Activated T-cell treated with anti-CD3 and anti-CD28 coated beads for 24 hours (primary cell): ENCODE measurements around the gene VIPR2.

Experiments
- DNase-seq: peaks from one replicate; pipeline ENCODE4 v3.0.0-alpha.2; 2020; ENCODE audit warnings: low read depth

The VIPR2 gene

DNA sequence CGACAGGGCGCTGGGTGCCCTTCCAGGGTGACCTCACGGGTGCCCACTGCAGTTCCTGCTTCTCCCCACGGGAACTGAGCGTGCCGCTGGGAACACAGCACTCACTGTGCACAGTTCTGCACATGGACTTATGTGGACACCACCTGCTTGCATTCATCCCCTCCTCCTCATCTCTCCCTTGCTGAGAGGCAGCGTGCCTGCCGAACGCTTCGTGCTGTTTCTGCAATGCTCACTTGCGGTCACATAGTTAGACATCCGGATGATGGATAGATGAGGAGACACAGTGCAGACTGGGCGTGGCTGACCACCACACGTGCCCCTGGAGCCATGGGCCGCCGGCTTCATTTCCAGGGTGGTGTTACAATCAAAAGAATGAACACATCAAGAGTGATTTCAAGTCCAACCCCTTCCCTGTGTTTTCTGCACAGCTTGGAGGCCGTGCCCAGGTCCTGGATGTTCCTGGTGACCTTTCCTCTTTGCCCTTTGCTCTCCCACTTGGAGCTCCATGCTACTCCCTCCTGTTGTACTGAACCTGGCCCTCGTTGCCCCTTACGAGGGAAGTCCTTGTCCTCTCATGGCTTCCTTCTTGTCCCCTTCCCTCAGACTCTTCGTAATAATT lies 119.4 kb downstream of the VIPR2 start:
- DNase-seq = no peak

DNA sequence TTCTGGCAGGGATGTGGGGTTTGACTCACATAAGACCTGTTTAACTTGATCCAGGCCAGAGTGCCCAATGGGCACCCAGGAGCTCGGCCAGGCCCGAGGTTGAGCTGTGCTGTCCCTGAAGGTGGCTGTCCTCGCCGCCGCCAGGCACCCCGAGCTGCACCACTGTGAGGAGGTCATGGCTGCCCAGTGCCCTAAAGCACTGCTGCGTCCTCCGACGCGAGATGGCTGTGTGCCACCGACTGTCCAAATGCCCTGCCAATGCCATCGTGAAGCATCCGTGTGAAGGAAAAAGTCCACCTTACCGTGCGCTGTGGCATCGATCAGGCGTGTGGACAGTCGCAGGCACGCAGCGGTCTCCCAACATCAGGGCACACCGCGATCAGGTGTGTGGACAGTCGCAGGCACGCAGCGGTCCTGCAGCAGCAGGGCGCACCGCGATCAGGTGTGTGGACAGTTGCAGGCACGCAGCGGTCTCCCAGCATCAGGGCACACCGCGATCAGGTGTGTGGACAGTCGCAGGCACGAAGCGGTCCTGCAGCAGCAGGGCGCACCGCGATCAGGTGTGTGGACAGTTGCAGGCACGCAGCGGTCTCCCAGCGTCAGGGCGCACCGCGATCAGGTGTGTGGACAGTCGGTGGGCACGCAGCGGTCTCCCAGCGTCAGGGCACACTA lies 120.3 kb downstream of the VIPR2 start:
- no peak for DNase-seq

DNA sequence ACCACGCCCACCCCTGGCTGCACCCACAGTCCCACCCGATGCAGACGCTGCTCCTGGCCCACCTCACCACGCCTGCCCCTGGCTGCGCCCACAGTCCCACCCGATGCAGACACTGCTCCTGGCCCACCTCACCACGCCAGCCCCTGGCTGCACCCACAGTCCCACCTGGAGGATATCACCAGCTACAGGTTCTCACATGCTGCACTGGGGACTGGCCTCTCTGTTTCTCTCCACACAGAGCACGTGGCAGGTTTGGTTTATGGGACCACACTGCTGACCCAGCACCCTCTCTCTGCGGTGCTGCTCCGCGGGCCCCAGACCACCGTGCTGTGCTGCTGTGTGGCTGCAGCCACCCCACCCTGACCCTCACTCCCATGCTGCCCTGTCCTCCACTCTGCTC lies 120.9 kb downstream of the VIPR2 start:
- DNase-seq = no peak

DNA sequence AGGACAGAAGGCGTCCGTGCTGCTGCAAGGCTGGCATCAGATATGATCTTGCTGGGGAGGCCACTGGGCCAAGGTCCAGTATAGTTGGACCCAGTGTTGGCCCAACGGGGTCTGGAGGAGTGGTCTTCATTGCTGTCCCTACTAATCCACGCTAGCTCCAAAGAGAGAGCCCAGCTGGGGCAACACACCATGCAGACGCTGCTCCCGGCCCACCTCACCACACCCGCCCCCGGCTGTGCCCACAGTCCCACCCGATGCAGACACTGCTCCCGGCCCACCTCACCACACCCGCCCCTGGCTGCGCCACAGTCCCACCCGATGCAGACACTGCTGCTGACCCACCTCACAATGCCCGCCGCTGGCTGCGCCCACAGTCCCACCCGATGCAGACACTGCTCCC lies 121.5 kb downstream of the VIPR2 start:
- no peak for DNase-seq

DNA sequence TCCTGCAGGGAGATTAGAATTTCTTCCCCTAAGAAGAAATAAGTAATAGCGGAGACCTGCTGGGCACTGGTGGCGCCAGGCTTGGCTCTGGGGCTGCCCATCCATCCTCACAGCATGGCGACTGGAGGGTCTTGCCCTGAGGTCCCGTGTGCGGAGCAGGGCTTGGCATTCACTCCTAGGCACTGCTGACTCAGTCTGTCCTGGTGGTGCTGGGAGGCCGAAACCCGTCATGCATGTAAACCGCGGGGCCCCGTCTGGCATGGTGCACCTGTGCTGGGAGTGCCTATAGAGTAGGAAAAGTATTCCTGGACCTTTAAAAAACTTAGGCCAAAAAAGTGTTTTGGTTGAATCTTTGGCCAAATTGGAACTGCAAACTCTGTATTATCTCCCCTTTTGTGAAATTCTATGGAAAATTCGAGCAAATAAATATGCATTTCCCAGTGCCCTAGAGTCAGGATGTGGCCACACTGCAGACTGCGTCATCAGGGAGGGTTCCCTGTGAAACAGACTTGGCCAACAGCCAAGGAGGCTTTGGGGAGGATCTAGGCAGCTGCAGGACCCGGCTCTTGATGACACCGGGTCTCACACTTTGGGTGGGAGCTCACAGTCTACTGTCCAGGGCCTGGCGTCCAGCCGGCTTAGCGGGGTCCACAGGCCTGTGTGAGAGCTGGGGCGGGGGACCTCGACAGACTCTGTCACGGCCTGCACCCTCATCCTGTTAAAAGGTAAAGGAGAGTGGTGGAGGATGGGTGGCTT lies 122.3 kb downstream of the VIPR2 start:
- DNase-seq = no peak

DNA sequence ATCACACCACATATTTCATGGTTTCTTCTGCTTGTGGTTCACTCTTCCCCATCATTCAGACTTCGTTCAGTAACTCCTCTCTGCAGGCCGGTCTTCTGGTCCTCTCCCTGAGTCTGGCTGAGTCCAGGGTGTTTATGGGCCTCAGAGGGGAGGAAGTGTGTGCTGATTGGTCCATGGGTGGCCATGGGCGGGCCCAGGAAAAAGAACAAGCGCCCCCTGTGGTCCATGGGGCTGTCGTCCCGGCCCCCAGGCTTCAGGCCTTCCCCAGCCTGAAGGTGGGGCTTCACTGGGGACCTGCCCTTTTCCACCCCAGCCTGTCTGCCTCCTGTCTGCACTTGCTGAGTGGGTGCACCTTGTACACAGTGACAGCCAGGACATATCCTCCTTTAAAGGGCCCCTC lies 123.7 kb downstream of the VIPR2 start:
- no peak for DNase-seq

DNA sequence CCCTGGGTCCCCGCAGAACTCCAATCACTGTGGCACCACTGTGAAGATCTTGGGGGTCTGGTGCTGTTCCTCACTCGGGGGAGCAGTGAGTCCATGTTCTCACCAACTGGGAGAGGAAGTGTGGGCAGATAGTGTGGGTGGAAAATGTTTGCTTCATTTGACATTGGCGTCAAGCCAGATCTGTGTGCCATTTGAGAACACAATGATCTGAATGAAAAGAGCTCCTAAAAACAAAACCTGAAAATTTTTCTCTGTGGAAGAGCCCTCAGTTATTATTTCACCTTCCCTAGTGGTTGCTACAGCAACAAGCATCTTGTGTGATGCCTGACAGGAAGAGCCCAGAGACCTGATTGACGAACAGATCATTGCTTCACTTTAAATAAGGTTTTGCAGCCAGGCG lies 125.6 kb downstream of the VIPR2 start:
- DNase-seq = no peak

DNA sequence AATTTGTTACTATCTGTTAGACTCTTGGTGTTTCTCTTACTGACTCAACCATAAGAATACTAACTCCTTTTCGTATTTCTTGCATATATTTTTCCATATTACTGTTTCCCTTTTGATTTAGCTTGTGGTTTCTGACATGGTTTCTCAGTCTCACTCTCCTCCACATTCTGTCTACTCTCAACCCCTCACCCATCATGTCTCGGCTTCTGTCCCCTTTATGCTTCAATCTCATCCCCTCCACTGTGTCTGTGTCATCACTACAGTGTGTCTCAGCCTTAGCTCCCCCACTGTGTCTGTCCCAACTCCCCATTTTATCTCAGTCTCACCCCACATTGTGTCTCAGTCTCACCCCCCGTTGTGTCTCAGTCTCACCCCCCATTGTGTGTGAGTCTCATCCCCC lies 126.9 kb downstream of the VIPR2 start:
- no peak for DNase-seq

DNA sequence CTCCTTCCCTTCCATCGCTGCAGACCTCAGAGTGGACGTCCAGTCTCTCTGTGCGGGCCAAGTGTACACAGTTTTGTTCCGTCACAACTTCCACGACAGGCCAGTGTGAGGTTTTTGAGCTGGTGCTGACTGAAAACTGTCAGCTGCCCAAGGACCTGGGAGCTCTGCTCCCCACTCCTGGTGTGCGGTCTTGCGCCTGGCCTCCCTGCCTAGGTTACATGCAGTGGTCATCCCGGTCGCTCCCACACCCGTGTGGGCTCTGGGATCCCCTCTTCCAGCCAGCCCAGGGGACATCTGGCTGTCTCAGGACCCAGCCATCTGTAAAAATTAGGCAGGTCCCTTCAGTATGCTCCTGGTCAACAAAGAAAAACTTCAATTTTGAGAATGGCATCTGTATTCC lies 127.5 kb downstream of the VIPR2 start:
- no peak for DNase-seq

DNA sequence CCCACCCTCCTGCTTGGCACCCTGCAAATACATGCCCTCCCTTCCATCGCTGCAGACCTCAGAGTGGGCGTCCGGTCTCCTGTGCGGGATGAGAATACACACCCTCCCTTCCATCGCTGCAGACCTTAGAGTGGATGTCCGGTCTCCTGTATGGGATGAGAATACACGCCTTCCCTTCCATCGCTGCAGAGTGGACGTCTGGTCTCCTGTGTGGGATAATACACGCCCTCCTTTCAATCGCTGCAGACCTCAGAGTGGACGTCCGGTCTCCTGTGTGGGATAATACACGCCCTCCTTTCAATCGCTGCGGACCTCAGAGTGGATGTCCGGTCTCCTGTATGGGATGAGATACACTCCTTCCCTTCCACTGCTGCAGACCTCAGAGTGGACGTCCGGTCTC lies 128.1 kb downstream of the VIPR2 start:
- no peak for DNase-seq

DNA sequence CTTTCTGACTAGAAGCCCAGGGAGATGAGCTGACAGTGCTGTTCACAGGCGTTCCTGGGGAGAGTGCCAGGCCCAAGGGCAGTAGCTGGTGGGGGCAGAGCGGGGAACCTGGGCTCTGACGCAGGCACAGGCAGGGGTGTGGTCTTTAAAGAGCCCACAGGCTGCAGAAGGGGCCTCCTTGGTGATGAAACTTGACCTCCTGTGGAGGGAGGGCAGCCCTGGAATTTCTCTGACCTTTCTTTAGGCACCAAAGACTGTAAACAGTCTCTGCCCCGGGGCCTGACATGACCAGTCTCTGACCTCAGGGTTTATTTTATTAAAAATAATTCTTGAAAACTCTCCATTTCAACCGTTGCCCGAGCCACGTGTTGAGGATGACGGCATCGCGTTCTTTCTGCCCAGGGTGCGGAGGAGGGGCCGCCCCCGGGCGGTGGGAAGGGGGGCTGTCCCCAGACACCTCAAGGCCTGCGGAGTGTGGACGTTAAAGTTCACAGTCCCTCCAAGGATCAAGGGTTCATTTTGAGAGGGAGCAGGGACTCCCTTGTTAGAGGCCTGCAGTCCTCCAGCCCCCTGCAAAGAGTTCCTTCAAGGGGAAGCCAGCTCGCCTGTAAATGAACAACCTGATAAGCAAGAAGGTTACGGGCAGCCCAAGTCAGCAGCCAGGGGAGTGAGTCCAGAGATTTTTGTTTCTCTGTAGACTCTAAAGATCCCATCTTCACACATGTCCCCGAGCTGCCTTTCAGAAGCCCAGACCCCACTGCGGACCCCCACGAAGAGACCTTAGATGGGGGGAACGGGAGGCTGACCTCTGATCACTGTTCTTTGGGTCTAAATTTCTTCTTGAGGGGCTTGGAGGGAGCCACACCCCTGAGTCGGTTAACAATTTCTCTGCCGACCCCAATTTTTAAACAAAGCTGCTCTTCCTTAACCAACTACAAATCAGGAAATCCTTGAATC lies 128.9 kb downstream of the VIPR2 start:
- no peak for DNase-seq

DNA sequence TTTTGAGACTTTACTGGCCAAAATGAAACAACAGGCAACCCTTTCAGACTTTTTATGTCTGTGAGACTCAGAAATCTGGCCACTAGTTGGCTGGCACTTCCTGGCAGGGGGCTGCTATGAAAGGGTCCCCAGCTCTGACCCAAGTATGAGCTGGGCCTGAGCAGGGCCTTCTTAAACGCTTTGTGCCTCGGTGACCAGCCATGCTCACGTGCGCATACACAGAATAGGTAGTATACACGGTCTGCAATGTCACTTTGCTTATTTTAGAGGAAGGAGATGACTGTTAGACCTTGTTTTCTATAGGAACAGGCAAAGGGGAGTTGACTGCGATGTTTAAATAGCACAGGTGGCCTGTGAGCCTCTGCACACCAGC lies 129.6 kb downstream of the VIPR2 start:
- DNase-seq = no peak

DNA sequence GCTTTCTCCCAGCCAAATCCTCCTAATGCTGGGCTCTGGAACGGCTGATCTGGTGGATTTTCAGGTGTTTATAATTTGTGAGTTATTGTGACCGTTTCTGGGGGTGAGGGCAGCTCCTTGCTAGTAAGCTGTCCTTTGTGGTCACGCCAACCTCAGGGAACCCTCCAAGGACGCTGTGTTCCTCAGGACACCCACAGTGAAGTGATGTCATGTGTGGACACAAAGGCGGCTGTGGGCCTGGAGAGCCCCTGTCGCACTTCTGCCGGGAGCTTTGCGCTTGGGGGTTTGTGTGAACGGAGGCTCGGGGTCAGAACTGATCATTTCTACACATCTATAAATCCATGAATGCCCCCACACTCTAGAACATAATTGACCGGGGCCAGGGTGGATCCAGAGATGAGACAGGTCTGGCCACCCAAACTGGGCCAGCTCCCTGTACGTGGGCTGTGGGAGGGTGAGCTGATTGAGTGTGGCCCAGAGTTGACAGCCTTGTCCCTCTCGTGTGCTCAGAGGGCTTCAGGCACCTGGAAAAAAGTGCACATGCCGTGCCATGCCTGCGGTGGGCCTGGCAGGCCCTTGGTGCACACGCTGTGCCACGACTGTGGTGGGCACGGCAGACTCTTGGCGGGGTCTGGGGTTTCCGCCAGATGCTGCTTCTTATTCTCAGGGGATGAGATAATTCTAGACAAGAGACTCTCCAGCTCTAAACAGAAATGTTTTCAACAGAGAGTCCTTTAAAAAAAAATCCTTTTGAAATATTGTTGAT lies 130.2 kb downstream of the VIPR2 start:
- no peak for DNase-seq

DNA sequence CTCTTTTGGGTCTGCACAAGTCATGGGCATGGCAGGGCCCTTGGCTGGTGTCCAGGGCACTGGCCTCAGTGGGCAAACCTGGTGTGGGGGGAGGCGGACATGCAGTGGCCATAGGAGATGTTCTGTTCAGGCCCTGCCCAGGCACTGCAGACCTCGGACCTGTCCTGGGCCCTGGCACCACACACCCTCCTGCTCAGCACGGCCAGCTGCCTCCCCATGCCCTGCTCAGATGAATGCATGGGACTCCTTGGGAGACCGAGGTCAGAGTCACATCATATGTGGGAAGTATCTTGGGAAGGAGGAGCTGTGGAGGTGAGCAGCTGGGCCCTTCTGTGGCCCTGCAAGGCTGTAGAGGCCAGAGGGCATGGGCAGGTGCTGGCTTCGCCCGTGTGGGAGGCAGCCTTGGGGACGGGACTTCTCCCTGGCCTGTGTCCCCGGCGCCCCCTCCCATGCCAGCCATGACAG lies 130.8 kb downstream of the VIPR2 start:
- DNase-seq = no peak

DNA sequence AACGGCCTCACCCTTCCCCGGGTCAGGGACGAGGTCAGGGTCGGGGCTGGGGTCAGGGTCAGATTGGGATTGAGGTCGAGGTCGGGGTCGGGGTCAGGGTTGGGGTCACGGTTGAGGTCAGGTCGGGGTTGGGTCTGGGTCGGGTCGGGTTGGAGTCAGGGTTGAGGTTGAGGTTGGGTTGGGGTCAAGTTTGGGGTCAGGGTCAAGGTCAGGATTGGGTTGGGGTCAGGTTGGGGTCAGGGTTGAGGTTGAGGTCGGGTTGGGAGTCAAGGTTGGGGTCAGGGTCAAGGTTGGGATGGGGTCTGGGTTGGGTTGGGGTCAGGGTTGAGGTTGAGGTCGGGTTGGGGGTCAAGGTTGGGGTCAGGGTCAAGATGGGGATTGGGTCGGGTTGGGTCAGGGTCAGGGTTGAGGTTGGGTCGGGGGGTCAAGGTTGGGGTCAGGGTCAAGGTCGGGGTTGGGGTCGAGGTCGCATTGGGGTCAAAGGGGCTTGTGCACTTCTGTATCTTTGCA lies 131.4 kb downstream of the VIPR2 start:
- DNase-seq = no peak

DNA sequence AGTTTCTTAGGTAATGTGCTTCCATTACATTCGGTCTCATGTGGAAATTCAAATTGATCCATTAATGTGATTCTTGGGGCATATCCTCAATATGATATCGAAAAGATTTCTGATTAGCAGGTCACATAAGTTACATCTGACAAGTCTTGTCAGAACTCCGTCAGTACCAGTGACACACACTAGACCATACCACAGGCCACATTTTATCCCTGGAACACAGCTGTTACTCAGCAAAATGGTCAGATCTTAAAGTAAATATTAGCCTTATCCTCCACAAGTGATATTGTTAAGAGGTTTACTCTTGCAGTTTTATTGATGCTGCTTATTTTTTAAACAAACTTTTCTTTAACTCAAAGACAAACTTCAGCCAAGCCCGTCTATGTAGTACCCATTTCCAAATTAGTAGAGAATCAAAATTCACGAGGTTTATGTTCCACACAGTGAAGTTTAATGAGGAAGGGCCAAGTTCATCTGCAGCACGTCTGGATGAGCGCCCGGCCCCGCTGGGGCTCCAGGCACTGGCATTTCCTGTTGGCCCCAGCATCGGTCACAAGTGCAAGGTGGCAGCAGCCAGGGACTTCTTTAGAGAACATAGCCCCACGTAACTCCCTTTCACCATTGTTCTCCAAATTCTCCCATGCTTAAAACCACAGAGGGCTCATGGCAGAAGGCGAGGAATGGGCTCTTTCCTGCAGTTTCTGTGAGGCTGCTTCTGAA lies 132.2 kb downstream of the VIPR2 start:
- DNase-seq = no peak

DNA sequence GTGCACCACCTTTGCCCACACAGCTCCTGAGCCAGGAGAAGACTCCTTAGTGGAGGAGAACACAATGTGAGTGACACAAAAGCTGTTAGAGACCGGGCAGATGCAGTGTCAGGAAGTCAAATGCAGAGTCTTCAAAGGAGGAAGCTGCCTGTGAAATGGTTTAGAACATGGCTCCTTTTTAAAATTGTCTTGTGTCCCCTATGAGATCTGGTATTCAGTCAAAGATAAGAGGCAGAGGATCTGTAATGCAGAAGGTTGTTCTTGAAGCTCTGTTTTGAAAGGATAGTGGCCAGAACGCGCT lies 133.0 kb downstream of the VIPR2 start:
- no peak for DNase-seq

DNA sequence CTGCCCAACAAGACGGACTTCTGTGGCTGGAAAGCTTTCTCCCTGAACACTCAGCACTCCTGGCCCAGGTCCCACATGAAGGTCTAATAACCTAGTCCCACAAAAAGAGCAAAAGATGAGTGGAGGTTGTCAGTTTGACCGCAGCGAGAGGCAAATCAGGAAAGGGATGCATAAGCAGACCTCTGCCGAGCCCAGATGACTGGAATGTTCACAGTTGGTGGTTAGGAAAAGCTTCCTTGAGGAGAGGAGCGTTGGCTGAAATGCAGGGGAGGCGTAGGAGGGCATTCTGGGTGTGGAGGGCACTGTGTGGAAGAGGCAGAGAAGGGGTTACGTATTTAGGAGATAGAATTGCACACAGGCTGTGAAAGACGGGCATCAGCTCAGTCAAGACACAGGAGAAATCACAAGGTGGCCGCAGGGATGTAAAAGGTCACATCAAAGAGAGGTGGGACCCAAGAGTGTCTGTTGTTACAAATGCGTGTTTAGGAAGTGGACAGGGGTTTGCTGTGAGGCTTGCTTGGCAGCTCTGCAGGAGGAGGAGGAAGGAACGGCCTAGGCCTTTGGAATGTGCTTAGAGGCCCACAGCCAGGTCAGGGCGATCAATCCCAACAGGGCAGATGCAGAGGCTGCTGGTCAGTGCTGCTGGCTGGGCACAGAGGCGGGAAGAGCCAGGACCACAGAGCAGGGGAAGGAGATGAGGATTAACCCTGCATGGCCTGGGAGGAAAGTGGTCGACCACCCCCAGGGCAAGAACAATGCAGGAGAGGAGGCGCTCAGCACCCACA lies 133.5 kb downstream of the VIPR2 start:
- no peak for DNase-seq

DNA sequence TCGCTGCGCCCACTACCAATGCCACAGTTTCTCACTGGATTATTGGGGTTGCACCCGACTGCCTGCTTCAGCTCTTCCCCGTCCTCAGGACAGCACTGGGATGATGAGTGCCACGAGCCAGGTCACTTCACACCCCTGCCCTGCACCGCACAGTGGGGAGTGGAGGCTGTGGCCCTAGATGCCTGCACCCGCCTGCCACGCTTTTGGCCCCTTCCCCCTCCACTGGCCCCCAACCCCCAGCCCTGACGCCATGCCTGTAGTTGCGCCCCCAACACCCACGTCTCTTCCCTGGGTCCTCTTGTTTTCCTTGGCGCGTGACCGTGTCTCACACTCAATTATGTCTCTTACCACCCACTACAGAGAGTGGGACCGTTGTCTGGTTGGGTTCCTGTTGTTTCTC lies 134.3 kb downstream of the VIPR2 start:
- DNase-seq = no peak

DNA sequence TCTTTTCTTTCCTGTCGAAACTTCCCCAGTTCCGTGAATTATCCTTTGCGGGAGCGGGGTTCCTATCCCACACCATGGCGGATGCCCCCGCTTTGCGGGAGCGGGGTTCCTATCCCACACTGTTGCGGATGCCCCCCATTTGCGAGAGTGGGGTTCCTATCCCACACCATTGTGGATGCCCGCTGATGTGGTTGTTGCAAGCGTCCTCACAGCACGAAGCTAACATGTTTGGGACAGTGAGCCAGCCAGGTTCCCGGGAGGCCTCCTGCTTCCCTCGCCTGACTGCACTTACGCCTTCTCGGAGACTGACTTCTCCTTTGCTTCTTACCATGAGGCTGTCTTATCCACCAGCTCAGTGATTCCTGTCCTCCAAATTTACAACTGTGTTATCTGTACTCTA lies 134.7 kb downstream of the VIPR2 start:
- DNase-seq = no peak
